A549 (cell line): Measurements from ENCODE around the gene SH2D3A. TPM values are rescaled to one million over a fixed set of nuclear protein-coding genes. Genes with fewer than 3 reads are reported as not detected.

Experiments used
- ATAC-seq, 2 experiments: fragments of 200-7000 bp in 1 of 2; fragments of >200 bp in 1 of 2; cut with Nextera tagmentation in 1 of 2; cut with Tn5 transposase in 1 of 2; 3 replicates each; pipeline versions ENCODE4 v1.8.0 to v1.9.1; 2018 to 2020; ENCODE audit warnings: mild to moderate bottlenecking in 1 of 2, moderate library complexity in 1 of 2
- CTCF ChIA-PET: fragments of 300-600 bp; sonication (Branson Sonifier 250); formaldehyde crosslinking; extraction: SDS; loops from one replicate; lab custom pipeline; 2021; ENCODE audit warnings: antibody characterized with exemption, inconsistent platforms; lab: Yijun Ruan, JAX
- POLR2A ChIA-PET: fragments of 350-600 bp; formaldehyde crosslinking; extraction: SDS; loops from one replicate; lab custom pipeline; 2021; ENCODE audit warnings: antibody characterized with exemption, inconsistent platforms; lab: Yijun Ruan, JAX
- DNase-seq, 2 experiments: peaks; one replicate each; pipeline versions ENCODE4 v3.0.0 to v3.0.0-alpha.2; 2011 to 2016; ENCODE audit warnings: low read depth in 1 of 2, low spot score in 1 of 2
- FAIRE-seq: peaks from 2 replicates; lab custom pipeline; 2011; peaks lifted over from hg19 to GRCh38; lab: Jason Lieb, UNC
- H3K27ac ChIP-seq, 2 experiments: fragments of >200 bp; sonication (Bioruptor Twin); formaldehyde crosslinking; 3 replicates each; pipeline ENCODE4 v1.5.1; 2016 to 2017
- H3K4me1 ChIP-seq: fragments of >200 bp; sonication (Bioruptor Twin); formaldehyde crosslinking; 3 replicates; pipeline ENCODE4 v1.6.1; 2016
- H3K4me2 ChIP-seq: fragments of >200 bp; sonication (Bioruptor Twin); formaldehyde crosslinking; 3 replicates; pipeline ENCODE4 v1.6.1; 2016
- H3K4me3 ChIP-seq: fragments of >200 bp; sonication (Bioruptor Twin); formaldehyde crosslinking; 3 replicates; pipeline ENCODE4 v1.5.1; 2016
- H3K9me3 ChIP-seq: fragments of >200 bp; sonication (Bioruptor Twin); formaldehyde crosslinking; 3 replicates; pipeline ENCODE4 v1.6.1; 2016
- BHLHE40 ChIP-seq: IDR thresholded peaks from 2 replicates; pipeline ENCODE4 v1.6.1; 2012; ENCODE audit warnings: low read depth, low read length, inconsistent platforms
- CHD4 ChIP-seq: fragments of 200-600 bp; sonication (generic); IDR thresholded peaks from 2 replicates; pipeline ENCODE4 v1.6.1; 2016; ENCODE audit warnings: antibody characterized with exemption, mild to moderate bottlenecking, borderline replicate concordance
- EHMT2 ChIP-seq: fragments of 200-600 bp; sonication (generic); IDR thresholded peaks from 2 replicates; pipeline ENCODE4 v1.6.1; 2016; ENCODE audit warnings: antibody characterized with exemption, low read depth, mild to moderate bottlenecking, moderate library complexity
- EP300 ChIP-seq, 2 experiments: fragments of >200 bp; sonication (Bioruptor Twin); formaldehyde crosslinking; IDR thresholded peaks; 2 replicates in 1 of 2; 3 replicates in 1 of 2; pipeline ENCODE4 v1.6.1; 2016 to 2017
- FOXS1 ChIP-seq: fragments of 250-450 bp; sonication (Bioruptor Pico); IDR thresholded peaks from 2 replicates; pipeline ENCODE4 v1.5.0; 2020; ENCODE audit warnings: mild to moderate bottlenecking, moderate library complexity
- HOXB13 ChIP-seq: fragments of 250-450 bp; sonication (Bioruptor Pico); IDR thresholded peaks from 2 replicates; pipeline ENCODE4 v1.5.0; 2020; ENCODE audit warnings: low read depth, mild to moderate bottlenecking, moderate library complexity
- JUN ChIP-seq, 2 experiments: fragments of >200 bp; sonication (Bioruptor Twin); formaldehyde crosslinking; IDR thresholded peaks; 2 replicates in 1 of 2; 3 replicates in 1 of 2; pipeline ENCODE4 v1.6.1; 2016 to 2017
- KDM1A ChIP-seq: fragments of 200-600 bp; sonication (generic); IDR thresholded peaks from 2 replicates; pipeline ENCODE4 v1.6.1; 2016; ENCODE audit warnings: low read depth, mild to moderate bottlenecking
- MAFK ChIP-seq: fragments of 450-650 bp; IDR thresholded peaks from 2 replicates; pipeline ENCODE4 v1.6.1; 2014; ENCODE audit not compliant: partially characterized antibody
- MAZ ChIP-seq: fragments of 150-350 bp; IDR thresholded peaks from 2 replicates; pipeline ENCODE4 v1.6.1; 2014; ENCODE audit warnings: antibody characterized with exemption, low read depth, low read length, borderline replicate concordance
- NFE2L2 ChIP-seq: fragments of 150-350 bp; conservative IDR thresholded peaks from 2 replicates; pipeline ENCODE4 v1.6.1; 2014; ENCODE audit warnings: low read length
- NPAS2 ChIP-seq: fragments of 250-450 bp; sonication (Bioruptor Pico); IDR thresholded peaks from 2 replicates; pipeline ENCODE4 v1.8.0; 2022; ENCODE audit warnings: mild to moderate bottlenecking, moderate library complexity, borderline replicate concordance
- NR3C1 ChIP-seq: fragments of >200 bp; sonication (Bioruptor Twin); formaldehyde crosslinking; IDR thresholded peaks from 3 replicates; pipeline ENCODE4 v1.6.1; 2017
- POLR2AphosphoS2 ChIP-seq: conservative IDR thresholded peaks from 2 replicates; pipeline ENCODE4 v1.6.1; 2012; ENCODE audit warnings: low read length, improper control_type of control experiment, inconsistent platforms
- RAD21 ChIP-seq, 2 experiments: fragments of >200 bp in 1 of 2; sonication (Bioruptor Twin) in 1 of 2; formaldehyde crosslinking in 1 of 2; IDR thresholded peaks in 1 of 2; conservative IDR thresholded peaks in 1 of 2; 2 replicates in 1 of 2; 3 replicates in 1 of 2; pipeline ENCODE4 v1.6.1; 2012 to 2018; ENCODE audit warnings: inconsistent platforms in 1 of 2
- RNF2 ChIP-seq: fragments of 200-600 bp; sonication (generic); IDR thresholded peaks from 2 replicates; pipeline ENCODE4 v1.6.1; 2016; ENCODE audit warnings: low read depth, mild to moderate bottlenecking, antibody characterized with exemption, moderate library complexity, borderline replicate concordance
- ZC3H11A ChIP-seq: fragments of 450-650 bp; IDR thresholded peaks from 2 replicates; pipeline ENCODE4 v1.6.1; 2014; ENCODE audit warnings: antibody characterized with exemption, mild to moderate bottlenecking
- ZNF302 ChIP-seq: fragments of 250-450 bp; sonication (Bioruptor Pico); IDR thresholded peaks from 2 replicates; pipeline ENCODE4 v1.9.0; 2021; ENCODE audit warnings: inconsistent platforms, mild to moderate bottlenecking, moderate library complexity
- WGBS: methylation state at CpG from one replicate; pipeline ENCODE4 v1.1.6; 2017; ENCODE audit errors: missing lambda C conversion rate; 5-methylcytosine and 5-hydroxymethylcytosine counted together
- polyA plus RNA-seq, 4 experiments: library from polyadenylated mRNA; depleted of rRNA in 3 of 4; stranded (reverse); fragments of >200 nt; fragmentation: RNase III in 1 of 4; extraction: RNeasy Plus Mini Kit Qiagen cat#74134 plus additional on column Dnase treatment in 1 of 4; gene quantifications; 2 replicates in 3 of 4; 3 replicates in 1 of 4; pipeline ENCODE4 v1.2.3, GENCODE V29; 2011 to 2017
- TF ChIP-seq, protein P1 (sequence below): IDR thresholded peaks from 2 replicates; pipeline ENCODE4 v1.6.1; 2012
- TF ChIP-seq, protein P2 (sequence below): IDR thresholded peaks from 2 replicates; pipeline ENCODE4 v1.6.1; 2012; ENCODE audit warnings: low read depth, borderline replicate concordance
- TF ChIP-seq, protein P3 (sequence below): fragments of 200-600 bp; sonication (generic); IDR thresholded peaks from 2 replicates; pipeline ENCODE4 v1.6.1; 2016; ENCODE audit warnings: antibody characterized with exemption, mild to moderate bottlenecking, moderate library complexity
- TF ChIP-seq, protein P4 (sequence below): fragments of >200 bp; sonication (Bioruptor Twin); formaldehyde crosslinking; IDR thresholded peaks from 3 replicates; pipeline ENCODE4 v1.5.1; 2016

SH2D3A gene
- polyA plus RNA-seq, 2 of the 4 experiments (the other 2 are of a cell fraction): 6.7 to 10.0 TPM

DNA sequence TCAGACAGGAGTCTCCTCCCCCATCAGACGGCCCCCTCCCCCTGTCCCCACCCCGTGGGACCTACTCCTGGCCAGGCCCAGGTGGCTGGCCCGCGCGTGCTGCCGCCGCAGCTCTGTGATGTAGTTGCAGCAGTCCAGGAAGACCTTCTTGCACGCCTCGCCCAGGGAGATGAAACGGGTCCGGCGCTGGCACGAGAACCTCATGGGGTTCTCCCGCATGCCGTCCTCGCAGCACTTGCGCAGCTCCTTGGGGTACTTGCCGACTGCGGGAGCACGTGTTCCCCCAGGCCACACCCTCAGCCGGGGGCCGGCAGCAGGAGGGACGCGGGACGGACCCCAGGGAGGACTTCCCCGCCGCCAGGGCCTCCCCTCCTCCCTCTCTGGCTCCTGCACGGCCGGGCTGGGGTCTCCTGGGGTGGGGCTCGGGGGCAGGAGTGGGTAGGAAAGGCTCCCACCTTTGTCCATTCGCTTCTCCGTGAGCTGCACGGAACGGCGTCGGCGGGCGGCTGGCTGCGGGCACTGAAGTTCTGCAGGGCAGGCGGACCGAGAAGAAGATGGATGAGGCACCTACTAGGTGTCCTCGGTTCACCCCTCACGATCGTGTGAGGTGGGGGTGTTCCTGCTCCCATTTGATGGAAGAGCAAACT lies 60.1 kb downstream of the SH2D3A start:
- no peak overlapping the region for H3K27ac ChIP-seq
- FAIRE-seq (no peak), DNase-seq (no peak), ATAC-seq (no peak)
- TF ChIP-seq EHMT2: no peak
- no peak for TF ChIP-seq POLR2AphosphoS2
- TF ChIP-seq EP300 (IDR thresholded peaks at IDR 0.05): no peak
- TF ChIP-seq FOXS1 (CRISPR knock-in tag): no peak
- no peak for TF ChIP-seq ZNF302 (CRISPR knock-in tag)
- no peak for TF ChIP-seq KDM1A
- no peak for TF ChIP-seq CHD4
- TF ChIP-seq, protein P1, sequence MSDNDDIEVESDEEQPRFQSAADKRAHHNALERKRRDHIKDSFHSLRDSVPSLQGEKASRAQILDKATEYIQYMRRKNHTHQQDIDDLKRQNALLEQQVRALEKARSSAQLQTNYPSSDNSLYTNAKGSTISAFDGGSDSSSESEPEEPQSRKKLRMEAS: no peak
- TF ChIP-seq NFE2L2: no peak
- TF ChIP-seq, protein P2, sequence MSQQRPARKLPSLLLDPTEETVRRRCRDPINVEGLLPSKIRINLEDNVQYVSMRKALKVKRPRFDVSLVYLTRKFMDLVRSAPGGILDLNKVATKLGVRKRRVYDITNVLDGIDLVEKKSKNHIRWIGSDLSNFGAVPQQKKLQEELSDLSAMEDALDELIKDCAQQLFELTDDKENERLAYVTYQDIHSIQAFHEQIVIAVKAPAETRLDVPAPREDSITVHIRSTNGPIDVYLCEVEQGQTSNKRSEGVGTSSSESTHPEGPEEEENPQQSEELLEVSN: no peak
- no peak for TF ChIP-seq JUN (IDR thresholded peaks at IDR 0.05)
- no peak for TF ChIP-seq BHLHE40
- CTCF ChIA-PET: no interaction called here
- POLR2A ChIA-PET: no interaction called here
- H3K4me3 ChIP-seq: no peak overlapping the region
- 78% methylated on average over 11 of the region's 44 CpGs for WGBS
- no peak overlapping the region for H3K4me2 ChIP-seq
- H3K4me1 ChIP-seq: no peaks in the 10 kb centered on the region
- no peaks in the 10 kb centered on the region for H3K9me3 ChIP-seq

DNA sequence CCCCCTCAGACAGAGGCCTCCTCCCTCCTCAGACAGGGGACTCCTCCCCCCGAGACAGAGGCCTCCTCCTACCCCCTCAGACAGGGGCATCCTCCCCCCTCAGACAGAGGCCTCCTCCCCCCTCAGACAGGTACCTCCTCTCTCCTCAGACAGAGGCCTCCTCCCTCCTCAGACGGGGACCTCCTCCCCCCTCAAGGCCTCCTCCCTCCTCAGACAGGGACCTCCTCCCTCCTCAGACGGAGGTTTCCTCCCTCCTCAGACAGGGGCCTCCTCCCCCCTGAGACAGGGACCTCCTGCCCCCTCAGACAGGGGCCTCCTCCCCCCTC lies 60.6 kb downstream of the SH2D3A start:
- H3K4me2 ChIP-seq: no peak overlapping the region

DNA sequence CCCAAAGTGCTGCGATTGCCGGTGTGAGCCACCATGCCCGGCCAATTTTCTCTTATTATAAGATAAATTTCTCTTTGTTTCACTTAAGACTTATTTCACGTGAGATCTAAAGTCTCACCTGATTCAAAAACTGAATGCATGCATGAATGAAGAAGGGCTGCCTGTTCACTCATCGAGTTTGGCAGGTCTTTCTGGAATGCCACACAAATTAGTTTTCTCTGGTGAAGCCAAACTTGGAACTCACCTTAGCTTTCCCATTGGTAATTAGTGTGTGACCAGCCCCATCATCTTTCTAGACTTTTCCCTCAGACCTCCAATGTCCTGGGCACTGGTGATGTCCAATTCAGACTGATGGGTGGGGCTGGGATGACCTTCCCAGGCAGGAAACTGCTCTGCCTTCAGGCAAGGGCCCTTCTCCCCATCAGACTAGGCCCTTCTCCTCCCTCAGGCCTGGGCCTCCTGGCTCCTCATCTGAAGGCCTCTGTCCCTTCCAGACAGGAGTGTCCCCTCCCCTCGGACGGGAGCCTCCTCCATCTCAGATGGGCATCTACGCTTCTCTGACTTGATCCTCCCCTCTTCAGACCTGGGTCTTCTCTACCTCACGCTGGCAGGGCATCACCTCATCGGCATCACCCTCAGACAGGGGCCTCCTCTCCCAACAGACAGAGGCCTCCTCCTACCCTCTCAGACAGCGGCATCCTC lies 61.2 kb downstream of the SH2D3A start:
- ATAC-seq (no peak), FAIRE-seq (no peak), DNase-seq (no peak)
- Histone ChIP-seq H3K27ac (no peak overlapping the region), H3K4me1 (no peaks in the 10 kb centered on the region), H3K4me3 (no peak overlapping the region), H3K4me2 (no peak overlapping the region), H3K9me3 (no peaks in the 10 kb centered on the region)
- POLR2A ChIA-PET: no interaction called here
- CTCF ChIA-PET: no interaction called here
- WGBS: 86% methylated on average over 11 of the region's 11 CpGs
- TF ChIP-seq RAD21 (conservative IDR thresholded peaks at IDR 0.05 in 1 of 2, IDR thresholded peaks at IDR 0.05 in 1 of 2) (no peak), MAFK (no peak), RNF2 (no peak), MAZ (no peak), NPAS2 (no peak)
- TF ChIP-seq, protein P3, sequence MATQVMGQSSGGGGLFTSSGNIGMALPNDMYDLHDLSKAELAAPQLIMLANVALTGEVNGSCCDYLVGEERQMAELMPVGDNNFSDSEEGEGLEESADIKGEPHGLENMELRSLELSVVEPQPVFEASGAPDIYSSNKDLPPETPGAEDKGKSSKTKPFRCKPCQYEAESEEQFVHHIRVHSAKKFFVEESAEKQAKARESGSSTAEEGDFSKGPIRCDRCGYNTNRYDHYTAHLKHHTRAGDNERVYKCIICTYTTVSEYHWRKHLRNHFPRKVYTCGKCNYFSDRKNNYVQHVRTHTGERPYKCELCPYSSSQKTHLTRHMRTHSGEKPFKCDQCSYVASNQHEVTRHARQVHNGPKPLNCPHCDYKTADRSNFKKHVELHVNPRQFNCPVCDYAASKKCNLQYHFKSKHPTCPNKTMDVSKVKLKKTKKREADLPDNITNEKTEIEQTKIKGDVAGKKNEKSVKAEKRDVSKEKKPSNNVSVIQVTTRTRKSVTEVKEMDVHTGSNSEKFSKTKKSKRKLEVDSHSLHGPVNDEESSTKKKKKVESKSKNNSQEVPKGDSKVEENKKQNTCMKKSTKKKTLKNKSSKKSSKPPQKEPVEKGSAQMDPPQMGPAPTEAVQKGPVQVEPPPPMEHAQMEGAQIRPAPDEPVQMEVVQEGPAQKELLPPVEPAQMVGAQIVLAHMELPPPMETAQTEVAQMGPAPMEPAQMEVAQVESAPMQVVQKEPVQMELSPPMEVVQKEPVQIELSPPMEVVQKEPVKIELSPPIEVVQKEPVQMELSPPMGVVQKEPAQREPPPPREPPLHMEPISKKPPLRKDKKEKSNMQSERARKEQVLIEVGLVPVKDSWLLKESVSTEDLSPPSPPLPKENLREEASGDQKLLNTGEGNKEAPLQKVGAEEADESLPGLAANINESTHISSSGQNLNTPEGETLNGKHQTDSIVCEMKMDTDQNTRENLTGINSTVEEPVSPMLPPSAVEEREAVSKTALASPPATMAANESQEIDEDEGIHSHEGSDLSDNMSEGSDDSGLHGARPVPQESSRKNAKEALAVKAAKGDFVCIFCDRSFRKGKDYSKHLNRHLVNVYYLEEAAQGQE: no peak
- TF ChIP-seq, protein P4, sequence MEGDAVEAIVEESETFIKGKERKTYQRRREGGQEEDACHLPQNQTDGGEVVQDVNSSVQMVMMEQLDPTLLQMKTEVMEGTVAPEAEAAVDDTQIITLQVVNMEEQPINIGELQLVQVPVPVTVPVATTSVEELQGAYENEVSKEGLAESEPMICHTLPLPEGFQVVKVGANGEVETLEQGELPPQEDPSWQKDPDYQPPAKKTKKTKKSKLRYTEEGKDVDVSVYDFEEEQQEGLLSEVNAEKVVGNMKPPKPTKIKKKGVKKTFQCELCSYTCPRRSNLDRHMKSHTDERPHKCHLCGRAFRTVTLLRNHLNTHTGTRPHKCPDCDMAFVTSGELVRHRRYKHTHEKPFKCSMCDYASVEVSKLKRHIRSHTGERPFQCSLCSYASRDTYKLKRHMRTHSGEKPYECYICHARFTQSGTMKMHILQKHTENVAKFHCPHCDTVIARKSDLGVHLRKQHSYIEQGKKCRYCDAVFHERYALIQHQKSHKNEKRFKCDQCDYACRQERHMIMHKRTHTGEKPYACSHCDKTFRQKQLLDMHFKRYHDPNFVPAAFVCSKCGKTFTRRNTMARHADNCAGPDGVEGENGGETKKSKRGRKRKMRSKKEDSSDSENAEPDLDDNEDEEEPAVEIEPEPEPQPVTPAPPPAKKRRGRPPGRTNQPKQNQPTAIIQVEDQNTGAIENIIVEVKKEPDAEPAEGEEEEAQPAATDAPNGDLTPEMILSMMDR: no peak

More for the DNA sequence above, 60.6 kb downstream of the SH2D3A start:
- Histone ChIP-seq H3K9me3 (no peaks in the 10 kb centered on the region), H3K4me3 (no peak overlapping the region), H3K4me1 (no peaks in the 10 kb centered on the region), H3K27ac (no peak overlapping the region)
- TF ChIP-seq, protein P1: no peak
- TF ChIP-seq NR3C1 (no peak), BHLHE40 (no peak), ZC3H11A (no peak), HOXB13 (no peak)
- TF ChIP-seq, protein P4: no peak
- WGBS: no CpG with 5 or more reads among the region's 3 CpGs
- no peak for FAIRE-seq
- no peak for ATAC-seq
- POLR2A ChIA-PET: no interaction called here
- CTCF ChIA-PET: no interaction called here
- DNase-seq: no peak
